ENCODE data around the gene REV3L. TPM values are rescaled to one million over a fixed set of nuclear protein-coding genes. Genes with fewer than 3 reads are reported as not detected.

Gene REV3L
- total and polyA plus RNA-seq, 2 donors (not counting 3 experiments of a cell fraction or from before 2014, with no cell fraction given): 6.0 to 22.7 TPM

GRCh38 chr6:111417181-111417585 lies 65.8 kb downstream of the REV3L start:
- H2AFZ ChIP-seq (ENCODE audit: low read depth, low read length): no peak overlapping the region
- ChIA-PET POLR2A (no interaction called here), CTCF (no interaction called here)
- no TSS peak for BruUV-seq (replicated peaks)
- H3K9me3 ChIP-seq (replicated peaks; ENCODE audit: control insufficient read depth, insufficient read depth, low read length): no peaks in the 10 kb centered on the region
- H3K36me3 ChIP-seq (ENCODE audit: control insufficient read depth in 2 of 2, extremely low read depth in 1 of 2, insufficient read depth in 2 of 2, low read length in 2 of 2): peaks cover 0 to 3% of the 10 kb centered on the region in 2 experiments
- H3K27ac ChIP-seq (ENCODE audit: insufficient read depth, low read depth, low read length): no peak overlapping the region
- no peaks in the 10 kb centered on the region for H3K4me1 ChIP-seq (ENCODE audit: control insufficient read depth, extremely low read depth, insufficient read depth, low read length)
- H3K9me1 ChIP-seq (replicated peaks; ENCODE audit: control insufficient read depth, extremely low read depth, insufficient read depth, low read length): no peaks in the 10 kb centered on the region
- no peaks in the 10 kb centered on the region for H3K27me3 ChIP-seq (ENCODE audit: control insufficient read depth in 2 of 2, insufficient read depth in 2 of 2, low read length in 2 of 2)
- FAIRE-seq: no peak
- intact Hi-C loops (cut with micrococcal nuclease): no loop called here
- no peak for DNase-seq (ENCODE audit: low read depth, low spot score)
- H3K9ac ChIP-seq (replicated peaks; ENCODE audit: extremely low read depth, insufficient read depth, low read length): no peak overlapping the region
- H3K4me2 ChIP-seq (ENCODE audit: insufficient read depth, low read length): no peak overlapping the region
- TF ChIP-seq JUN (IDR thresholded peaks at IDR 0.05; ENCODE audit: borderline replicate concordance, insufficient read depth, insufficient read length, low read depth) (no peak), POLR2AphosphoS5 (IDR thresholded peaks at IDR 0.05; ENCODE audit: insufficient read depth, low read depth, low read length) (no peak), GATA2 (IDR thresholded peaks at IDR 0.05; ENCODE audit: insufficient read depth, insufficient read length, low read depth, low read length) (no peak), EZH2 (IDR thresholded peaks at IDR 0.05; ENCODE audit: borderline replicate concordance, low read depth, low read length, severe bottlenecking) (no peak)
- no peaks in the 10 kb centered on the region for H4K20me1 ChIP-seq (replicated peaks; ENCODE audit: control insufficient read depth, extremely low read depth, insufficient read depth, low read length)
- no peak overlapping the region for H3K4me3 ChIP-seq (replicated peaks in 1 of 3; ENCODE audit: insufficient read depth in 1 of 3, low read depth in 1 of 3, low read length in 3 of 3)
- peaks cover 12% of the 10 kb centered on the region for H3K79me2 ChIP-seq (ENCODE audit: control insufficient read depth, insufficient read depth, low read length)
- dilution Hi-C loops (cut with MboI; ENCODE audit: extremely low pct_ligation_motif_present, low sequenced_read_pairs): no loop called here

GRCh38 chr6:111416529-111416928 lies 66.5 kb downstream of the REV3L start:
- Histone ChIP-seq H2AFZ (ENCODE audit: low read depth, low read length) (no peak overlapping the region), H3K9me3 (replicated peaks; ENCODE audit: control insufficient read depth, insufficient read depth, low read length) (no peaks in the 10 kb centered on the region), H3K27ac (ENCODE audit: insufficient read depth, low read depth, low read length) (no peak overlapping the region), H3K4me1 (ENCODE audit: control insufficient read depth, extremely low read depth, insufficient read depth, low read length) (no peaks in the 10 kb centered on the region), H3K4me2 (ENCODE audit: insufficient read depth, low read length) (no peak overlapping the region), H3K4me3 (replicated peaks in 1 of 3; ENCODE audit: insufficient read depth in 1 of 3, low read depth in 1 of 3, low read length in 3 of 3) (no peak overlapping the region), H4K20me1 (replicated peaks; ENCODE audit: control insufficient read depth, extremely low read depth, insufficient read depth, low read length) (no peaks in the 10 kb centered on the region), H3K36me3 (ENCODE audit: control insufficient read depth in 2 of 2, extremely low read depth in 1 of 2, insufficient read depth in 2 of 2, low read length in 2 of 2) (peaks cover 0 to 3% of the 10 kb centered on the region in 2 experiments), H3K79me2 (ENCODE audit: control insufficient read depth, insufficient read depth, low read length) (peaks cover 7% of the 10 kb centered on the region), H3K9ac (replicated peaks; ENCODE audit: extremely low read depth, insufficient read depth, low read length) (no peak overlapping the region), H3K9me1 (replicated peaks; ENCODE audit: control insufficient read depth, extremely low read depth, insufficient read depth, low read length) (no peaks in the 10 kb centered on the region), H3K27me3 (ENCODE audit: control insufficient read depth in 2 of 2, insufficient read depth in 2 of 2, low read length in 2 of 2) (no peaks in the 10 kb centered on the region)
- no peak for FAIRE-seq
- ChIA-PET CTCF (no interaction called here), POLR2A (no interaction called here)
- no peak for TF ChIP-seq MAX (IDR thresholded peaks at IDR 0.05; ENCODE audit: insufficient read depth, insufficient read length)
- TF ChIP-seq JUN (IDR thresholded peaks at IDR 0.05; ENCODE audit: borderline replicate concordance, insufficient read depth, insufficient read length, low read depth): no peak
- TF ChIP-seq POLR2AphosphoS5 (IDR thresholded peaks at IDR 0.05; ENCODE audit: insufficient read depth, low read depth, low read length): no peak
- no peak for TF ChIP-seq GATA2 (IDR thresholded peaks at IDR 0.05; ENCODE audit: insufficient read depth, insufficient read length, low read depth, low read length)
- TF ChIP-seq MYC (IDR thresholded peaks at IDR 0.05; ENCODE audit: low read depth, low read length): no peak
- TF ChIP-seq POLR2A (IDR thresholded peaks at IDR 0.05; ENCODE audit: low read depth, low read length): no peak
- TF ChIP-seq EZH2 (IDR thresholded peaks at IDR 0.05; ENCODE audit: borderline replicate concordance, low read depth, low read length, severe bottlenecking): no peak
- no peak for TF ChIP-seq FOS (IDR thresholded peaks at IDR 0.05; ENCODE audit: borderline replicate concordance, insufficient read depth, low read length)
- no peak for TF ChIP-seq CTCF (IDR thresholded peaks at IDR 0.05; ENCODE audit: extremely low read depth in 1 of 2, insufficient read depth in 1 of 2, low read depth in 1 of 2, low read length in 2 of 2)
- intact Hi-C loops (cut with micrococcal nuclease) (no loop called here), dilution Hi-C loops (cut with MboI; ENCODE audit: extremely low pct_ligation_motif_present, low sequenced_read_pairs) (no loop called here)
- DNase-seq (ENCODE audit: low read depth, low spot score): no peak
- no TSS peak for BruUV-seq (replicated peaks)

Measured in endothelial cell of umbilical vein (primary cell).